HCT116 (cell line): ENCODE data around the gene DNM2. TPM values are rescaled to one million over a fixed set of nuclear protein-coding genes. Genes with fewer than 3 reads are reported as not detected.

Experiments
- ATAC-seq: fragments of 200-7000 bp; cut with Tn5 transposase; 2 replicates; pipeline ENCODE4 v1.9.1; 2020; ENCODE audit warnings: mild to moderate bottlenecking, moderate library complexity
- BruUV-seq: library from RNA; stranded (reverse); fragments of 400-500 nt; replicated peaks from 2 replicates; lab custom pipeline; 2021; lab: Mats Ljungman, UMichigan
- CTCF ChIA-PET: fragments of 300-600 bp; sonication (Branson Sonifier 250); formaldehyde crosslinking; loops from one replicate; lab custom pipeline; 2021; ENCODE audit warnings: antibody characterized with exemption; lab: Charles Lee
- POLR2A ChIA-PET: fragments of 300-600, 350-600 bp; sonication (Branson Sonifier 250); formaldehyde crosslinking; loops from one replicate; lab custom pipeline; 2021; ENCODE audit warnings: antibody characterized with exemption; lab: Charles Lee
- RAD21 ChIA-PET, 2 experiments: fragments of 300-600 bp; sonication (Branson Sonifier 250); formaldehyde crosslinking; loops; one replicate each; lab custom pipeline; 2023; ENCODE audit warnings: low total read pairs in 2 of 2; ENCODE audit not compliant: uncharacterized antibody in 2 of 2, unreplicated experiment in 2 of 2, low non-redundant PET in 1 of 2; lab: Charles Lee
- DNase-seq: peaks from one replicate; pipeline ENCODE4 v3.0.0-alpha.2; 2010; ENCODE audit warnings: low read depth, low spot score
- H2AFZ ChIP-seq: fragments of 200-600 bp; shearing (Covaris generic), sonication (generic); 2 replicates; pipeline ENCODE4 v1.6.1; 2017; ENCODE audit warnings: low read depth, mixed run types, mixed read lengths, antibody characterized with exemption, low read length; ENCODE audit not compliant: poor library complexity, severe bottlenecking
- H3K27ac ChIP-seq: 2 replicates; pipeline ENCODE4 v1.5.1; 2012; ENCODE audit warnings: low read depth, low read length
- H3K27me3 ChIP-seq: fragments of 200-600 bp; sonication (generic); 2 replicates; pipeline ENCODE4 v1.6.1; 2016; ENCODE audit warnings: mixed run types, low read length, mixed read lengths; ENCODE audit not compliant: insufficient read depth
- H3K36me3 ChIP-seq, 2 experiments: fragments of 200-500 bp in 1 of 2; fragments of 200-600 bp in 1 of 2; sonication (Bioruptor generic) in 1 of 2; sonication (generic) in 1 of 2; 2 replicates each; pipeline versions ENCODE4 v1.5.1 to v1.6.1; 2014 to 2016; ENCODE audit warnings: low read length in 2 of 2, inconsistent platforms in 1 of 2, mixed read lengths in 1 of 2, mixed run types in 1 of 2; ENCODE audit not compliant: insufficient read depth in 2 of 2, control insufficient read depth in 1 of 2
- H3K4me1 ChIP-seq, 2 experiments: fragments of 200-600 bp in 1 of 2; sonication (generic) in 1 of 2; 2 replicates each; pipeline versions ENCODE4 v1.5.1 to v1.6.1; 2012 to 2017; ENCODE audit warnings: low read length in 2 of 2, inconsistent platforms in 1 of 2, mild to moderate bottlenecking in 1 of 2, mixed read lengths in 1 of 2, mixed run types in 1 of 2, moderate library complexity in 1 of 2; ENCODE audit not compliant: insufficient read depth in 2 of 2, control insufficient read depth in 1 of 2
- H3K4me2 ChIP-seq: fragments of 200-600 bp; sonication (generic); 2 replicates; pipeline ENCODE4 v1.6.1; 2017; ENCODE audit warnings: mixed run types, low read length, mixed read lengths
- H3K4me3 ChIP-seq, 2 experiments: fragments of 200-600 bp in 1 of 2; sonication (generic) in 1 of 2; replicated peaks in 1 of 2; 2 replicates each; pipeline ENCODE4 v1.5.1; 2011 to 2016; ENCODE audit warnings: low read length in 2 of 2, control low read depth in 1 of 2, low read depth in 1 of 2, mild to moderate bottlenecking in 1 of 2, mixed read lengths in 1 of 2, mixed run types in 1 of 2
- H3K79me2 ChIP-seq: fragments of 200-600 bp; sonication (generic); 2 replicates; pipeline ENCODE4 v1.6.1; 2017; ENCODE audit warnings: mild to moderate bottlenecking, mixed run types, low read length, moderate library complexity, mixed read lengths; ENCODE audit not compliant: insufficient read depth
- H3K9ac ChIP-seq: fragments of 200-600 bp; sonication (generic); 2 replicates; pipeline ENCODE4 v1.6.1; 2016; ENCODE audit warnings: low read length, mixed read lengths
- H3K9me2 ChIP-seq: fragments of 200-600 bp; sonication (generic), shearing (Covaris generic); 2 replicates; pipeline ENCODE4 v1.6.1; 2017; ENCODE audit warnings: mixed run types, mild to moderate bottlenecking, moderate library complexity; ENCODE audit not compliant: insufficient read depth
- H3K9me3 ChIP-seq, 2 experiments: fragments of 200-500 bp in 1 of 2; fragments of 200-600 bp in 1 of 2; sonication (Bioruptor generic) in 1 of 2; sonication (generic) in 1 of 2; 2 replicates each; pipeline ENCODE4 v1.6.1; 2014 to 2017; ENCODE audit warnings: low read length in 2 of 2, mixed read lengths in 2 of 2, inconsistent platforms in 1 of 2, low read depth in 1 of 2, mild to moderate bottlenecking in 1 of 2, mixed run types in 1 of 2, moderate library complexity in 1 of 2; ENCODE audit not compliant: control insufficient read depth in 1 of 2, insufficient read depth in 1 of 2
- H4K20me1 ChIP-seq: fragments of 200-600 bp; sonication (generic), shearing (Covaris generic); 2 replicates; pipeline ENCODE4 v1.6.1; 2017; ENCODE audit warnings: mixed run types, mild to moderate bottlenecking, moderate library complexity; ENCODE audit not compliant: insufficient read depth
- ATF3 ChIP-seq: IDR thresholded peaks from 2 replicates; pipeline ENCODE4 v1.6.1; 2012
- CBX3 ChIP-seq: IDR thresholded peaks from 2 replicates; pipeline ENCODE4 v1.6.1; 2012; ENCODE audit warnings: low read depth
- CEBPB ChIP-seq: IDR thresholded peaks from 2 replicates; pipeline ENCODE4 v1.6.1; 2012; ENCODE audit warnings: low read depth
- EGR1 ChIP-seq: IDR thresholded peaks from 2 replicates; pipeline ENCODE4 v1.6.1; 2012; ENCODE audit warnings: low read depth
- ELF1 ChIP-seq: IDR thresholded peaks from 2 replicates; pipeline ENCODE4 v1.6.1; 2012; ENCODE audit warnings: low read depth, borderline replicate concordance
- EZH2 ChIP-seq: fragments of 200-600 bp; sonication (generic); IDR thresholded peaks from 2 replicates; pipeline ENCODE4 v1.6.1; 2017; ENCODE audit warnings: antibody characterized with exemption, mixed run types
- FOSL1 ChIP-seq: IDR thresholded peaks from 2 replicates; pipeline ENCODE4 v1.6.1; 2012; ENCODE audit warnings: low read depth
- POLR2A ChIP-seq: IDR thresholded peaks from 2 replicates; pipeline ENCODE4 v1.7.0; 2011; ENCODE audit warnings: borderline replicate concordance; ENCODE audit not compliant: insufficient read depth, insufficient read length; ENCODE audit errors: extremely low read depth
- POLR2AphosphoS5 ChIP-seq: IDR thresholded peaks from 2 replicates; pipeline ENCODE4 v1.6.1; 2011; ENCODE audit warnings: mild to moderate bottlenecking, low read depth, low read length, moderate library complexity
- RAD21 ChIP-seq: IDR thresholded peaks from 2 replicates; pipeline ENCODE4 v1.6.1; 2012; ENCODE audit warnings: low read depth, mild to moderate bottlenecking
- REST ChIP-seq: IDR thresholded peaks from 2 replicates; pipeline ENCODE4 v1.6.1; 2012; ENCODE audit warnings: low read depth
- SIN3A ChIP-seq: IDR thresholded peaks from 2 replicates; pipeline ENCODE4 v1.6.1; 2012; ENCODE audit warnings: low read depth
- SP1 ChIP-seq: IDR thresholded peaks from 2 replicates; pipeline ENCODE4 v1.6.1; 2012; ENCODE audit warnings: low read depth
- TCF7L2 ChIP-seq: IDR thresholded peaks from 2 replicates; pipeline ENCODE4 v1.7.0; 2011; ENCODE audit warnings: borderline replicate concordance, inconsistent platforms; ENCODE audit not compliant: insufficient read depth, insufficient read length; ENCODE audit errors: extremely low read depth
- YY1 ChIP-seq: IDR thresholded peaks from 2 replicates; pipeline ENCODE4 v1.6.1; 2011; ENCODE audit warnings: low read length, low read depth, moderate library complexity, mild to moderate bottlenecking; ENCODE audit not compliant: insufficient replicate concordance; ENCODE audit errors: extremely low read depth
- ZFX ChIP-seq: fragments of 450-650 bp; IDR thresholded peaks from 2 replicates; pipeline ENCODE4 v1.6.1; 2017
- ZNF274 ChIP-seq: fragments of 200-500 bp; sonication (Bioruptor generic); IDR thresholded peaks from 2 replicates; pipeline ENCODE4 v1.6.1; 2014; ENCODE audit warnings: mild to moderate bottlenecking, low read depth, low read length, inconsistent platforms
- intact Hi-C: fragments of 100-400 bp; cut with micrococcal nuclease; formaldehyde crosslinking; loops from 2 replicates; pipeline ENCODE4 v1.10.0; 2022
- total RNA-seq: library from RNA; stranded (reverse); gene quantifications from one replicate; pipeline ENCODE4 v1.2.1, GENCODE V29; 2021; ENCODE audit not compliant: unreplicated experiment
- TF ChIP-seq, protein P1 (sequence below), 3 experiments: fragments of 200-600 bp in 1 of 3; sonication (generic) in 1 of 3; IDR thresholded peaks in 2 of 3; conservative IDR thresholded peaks in 1 of 3; 2 replicates each; pipeline ENCODE4 v1.5.1; 2012 to 2017; ENCODE audit warnings: low read depth in 2 of 3, low read length in 2 of 3, antibody characterized with exemption in 1 of 3, borderline replicate concordance in 1 of 3, control low read depth in 1 of 3, mild to moderate bottlenecking in 1 of 3, mixed read lengths in 1 of 3, mixed run types in 1 of 3, moderate library complexity in 1 of 3; ENCODE audit not compliant: insufficient read depth in 1 of 3
- TF ChIP-seq, protein P2 (sequence below): IDR thresholded peaks from 2 replicates; pipeline ENCODE4 v1.6.1; 2011; ENCODE audit warnings: mild to moderate bottlenecking, low read length, moderate library complexity; ENCODE audit not compliant: insufficient replicate concordance; ENCODE audit errors: extremely low read depth

Gene DNM2
- total RNA-seq, 1 experiment from 2014 or later, result 183 TPM

GRCh38 chr19:10752237-10752912 lies 34.5 kb downstream of the DNM2 start:
- no peak for ATAC-seq
- Histone ChIP-seq H3K79me2 (peaks cover 83% of the 10 kb centered on the region), H3K36me3 (no peaks in the 10 kb centered on the region), H3K27ac (no peak overlapping the region), H3K27me3 (no peaks in the 10 kb centered on the region), H3K4me3 (no peak overlapping the region), H3K4me2 (no peak overlapping the region), H3K9ac (no peak overlapping the region), H3K9me2 (no peaks in the 10 kb centered on the region), H4K20me1 (peaks cover 8% of the 10 kb centered on the region; the same call in 1 of the 2 replicates), H2AFZ (no peak overlapping the region), H3K9me3 (peaks cover 0 to 5% of the 10 kb centered on the region in 2 experiments; a peak in 1 of 4 replicates), H3K4me1 (peaks cover 36 to 44% of the 10 kb centered on the region in 2 experiments)
- RAD21 ChIA-PET, result no interaction called here
- intact Hi-C loops, result no loop called here
- no peak for TF ChIP-seq EZH2
- no peak for TF ChIP-seq ELF1
- TF ChIP-seq, protein P1, sequence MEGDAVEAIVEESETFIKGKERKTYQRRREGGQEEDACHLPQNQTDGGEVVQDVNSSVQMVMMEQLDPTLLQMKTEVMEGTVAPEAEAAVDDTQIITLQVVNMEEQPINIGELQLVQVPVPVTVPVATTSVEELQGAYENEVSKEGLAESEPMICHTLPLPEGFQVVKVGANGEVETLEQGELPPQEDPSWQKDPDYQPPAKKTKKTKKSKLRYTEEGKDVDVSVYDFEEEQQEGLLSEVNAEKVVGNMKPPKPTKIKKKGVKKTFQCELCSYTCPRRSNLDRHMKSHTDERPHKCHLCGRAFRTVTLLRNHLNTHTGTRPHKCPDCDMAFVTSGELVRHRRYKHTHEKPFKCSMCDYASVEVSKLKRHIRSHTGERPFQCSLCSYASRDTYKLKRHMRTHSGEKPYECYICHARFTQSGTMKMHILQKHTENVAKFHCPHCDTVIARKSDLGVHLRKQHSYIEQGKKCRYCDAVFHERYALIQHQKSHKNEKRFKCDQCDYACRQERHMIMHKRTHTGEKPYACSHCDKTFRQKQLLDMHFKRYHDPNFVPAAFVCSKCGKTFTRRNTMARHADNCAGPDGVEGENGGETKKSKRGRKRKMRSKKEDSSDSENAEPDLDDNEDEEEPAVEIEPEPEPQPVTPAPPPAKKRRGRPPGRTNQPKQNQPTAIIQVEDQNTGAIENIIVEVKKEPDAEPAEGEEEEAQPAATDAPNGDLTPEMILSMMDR (IDR thresholded peaks at IDR 0.05 in 2 of 3, conservative IDR thresholded peaks at IDR 0.05 in 1 of 3; ENCODE audit: borderline replicate concordance in 1 of 3, insufficient read depth in 1 of 3, low read depth in 2 of 3, low read length in 2 of 3), result no peak
- TF ChIP-seq FOSL1, result no peak
- TF ChIP-seq REST, result no peak
- no peak for TF ChIP-seq SIN3A
- TF ChIP-seq ATF3, result no peak
- no peak for TF ChIP-seq EGR1
- TF ChIP-seq, protein P2, sequence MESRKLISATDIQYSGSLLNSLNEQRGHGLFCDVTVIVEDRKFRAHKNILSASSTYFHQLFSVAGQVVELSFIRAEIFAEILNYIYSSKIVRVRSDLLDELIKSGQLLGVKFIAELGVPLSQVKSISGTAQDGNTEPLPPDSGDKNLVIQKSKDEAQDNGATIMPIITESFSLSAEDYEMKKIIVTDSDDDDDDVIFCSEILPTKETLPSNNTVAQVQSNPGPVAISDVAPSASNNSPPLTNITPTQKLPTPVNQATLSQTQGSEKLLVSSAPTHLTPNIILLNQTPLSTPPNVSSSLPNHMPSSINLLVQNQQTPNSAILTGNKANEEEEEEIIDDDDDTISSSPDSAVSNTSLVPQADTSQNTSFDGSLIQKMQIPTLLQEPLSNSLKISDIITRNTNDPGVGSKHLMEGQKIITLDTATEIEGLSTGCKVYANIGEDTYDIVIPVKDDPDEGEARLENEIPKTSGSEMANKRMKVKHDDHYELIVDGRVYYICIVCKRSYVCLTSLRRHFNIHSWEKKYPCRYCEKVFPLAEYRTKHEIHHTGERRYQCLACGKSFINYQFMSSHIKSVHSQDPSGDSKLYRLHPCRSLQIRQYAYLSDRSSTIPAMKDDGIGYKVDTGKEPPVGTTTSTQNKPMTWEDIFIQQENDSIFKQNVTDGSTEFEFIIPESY, result no peak
- no peak for TF ChIP-seq TCF7L2
- no peak for TF ChIP-seq CBX3
- no peak for TF ChIP-seq POLR2A
- TF ChIP-seq SP1, result no peak
- TF ChIP-seq RAD21, result no peak
- TF ChIP-seq POLR2AphosphoS5, result no peak
- TF ChIP-seq YY1, result no peak
- no peak for TF ChIP-seq ZFX
- TF ChIP-seq CEBPB, result no peak
- TF ChIP-seq ZNF274, result no peak
- no peak for DNase-seq
- BruUV-seq, result no TSS peak
- POLR2A ChIA-PET, result no interaction called here
- CTCF ChIA-PET, result no interaction called here
